ENCODE data around the gene MBNL1. TPM values are rescaled to one million over a fixed set of nuclear protein-coding genes. Genes with fewer than 3 reads are reported as not detected.

Gene MBNL1
- polyA plus RNA-seq, 3 donors = 190 to 204 (median 191) TPM

GRCh38 chr3:152458376-152459117 lies 189.8 kb downstream of the MBNL1 start:
- no peaks in the 10 kb centered on the region for H3K9me3 Mint-ChIP-seq
- peaks cover 88% of the 10 kb centered on the region for H4K20me1 ChIP-seq (ENCODE audit: insufficient read depth, low read length)
- no peaks in the 10 kb centered on the region for H3K27me3 Mint-ChIP-seq (ENCODE audit: low read depth in 3 of 3)
- H3K79me2 ChIP-seq (ENCODE audit: insufficient read depth, low read length) = peaks cover 46% of the 10 kb centered on the region
- no peak overlapping the region for H2AFZ ChIP-seq (ENCODE audit: insufficient read depth, low read depth, low read length, poor library complexity, severe bottlenecking)
- no peak overlapping the region for H3K4me2 ChIP-seq (replicated peaks; ENCODE audit: extremely low read depth, low read length, poor library complexity, severe bottlenecking)
- WGBS (ENCODE audit: insufficient coverage) = 100% methylated on average over 1 of the region's 5 CpGs
- peaks cover 87 to 92% of the 10 kb centered on the region in 2 donors for H3K36me3 ChIP-seq (replicated peaks in 1 of 2; ENCODE audit: control insufficient read depth in 1 of 2, insufficient read depth in 2 of 2, low read length in 2 of 2)
- intact Hi-C loops (cut with micrococcal nuclease) = no loop called here
- H3K4me1 ChIP-seq (ENCODE audit: control insufficient read depth in 1 of 2, insufficient read depth in 2 of 2, low read length in 2 of 2) = peaks cover 0 to 2% of the 10 kb centered on the region in 2 donors
- TF ChIP-seq, protein P1, sequence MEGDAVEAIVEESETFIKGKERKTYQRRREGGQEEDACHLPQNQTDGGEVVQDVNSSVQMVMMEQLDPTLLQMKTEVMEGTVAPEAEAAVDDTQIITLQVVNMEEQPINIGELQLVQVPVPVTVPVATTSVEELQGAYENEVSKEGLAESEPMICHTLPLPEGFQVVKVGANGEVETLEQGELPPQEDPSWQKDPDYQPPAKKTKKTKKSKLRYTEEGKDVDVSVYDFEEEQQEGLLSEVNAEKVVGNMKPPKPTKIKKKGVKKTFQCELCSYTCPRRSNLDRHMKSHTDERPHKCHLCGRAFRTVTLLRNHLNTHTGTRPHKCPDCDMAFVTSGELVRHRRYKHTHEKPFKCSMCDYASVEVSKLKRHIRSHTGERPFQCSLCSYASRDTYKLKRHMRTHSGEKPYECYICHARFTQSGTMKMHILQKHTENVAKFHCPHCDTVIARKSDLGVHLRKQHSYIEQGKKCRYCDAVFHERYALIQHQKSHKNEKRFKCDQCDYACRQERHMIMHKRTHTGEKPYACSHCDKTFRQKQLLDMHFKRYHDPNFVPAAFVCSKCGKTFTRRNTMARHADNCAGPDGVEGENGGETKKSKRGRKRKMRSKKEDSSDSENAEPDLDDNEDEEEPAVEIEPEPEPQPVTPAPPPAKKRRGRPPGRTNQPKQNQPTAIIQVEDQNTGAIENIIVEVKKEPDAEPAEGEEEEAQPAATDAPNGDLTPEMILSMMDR (IDR thresholded peaks at IDR 0.05) = no peak
- H3K9ac ChIP-seq (ENCODE audit: insufficient read depth, low read length, poor library complexity, severe bottlenecking) = no peak overlapping the region
- no peak overlapping the region for H3K4me3 ChIP-seq (replicated peaks in 1 of 3; ENCODE audit: low read depth in 2 of 3, low read length in 3 of 3)
- peak overlapping the region in 1 of 2 donors; percentile 28 for H3K27ac ChIP-seq (ENCODE audit: low read depth in 1 of 2, low read length in 2 of 2)
- H3K27ac Mint-ChIP-seq = peak overlapping the region in 3 of 7 donors; percentile 24 to 80 (median 41)
- H3K4me3 Mint-ChIP-seq = no peak overlapping the region
- H3K27me3 ChIP-seq (ENCODE audit: control insufficient read depth in 2 of 2, insufficient read depth in 2 of 2, low read length in 2 of 2) = no peaks in the 10 kb centered on the region
- H3K4me1 Mint-ChIP-seq = peaks cover 12% of the 10 kb centered on the region
- H3K9me3 ChIP-seq (replicated peaks in 1 of 2; ENCODE audit: control insufficient read depth in 1 of 2, insufficient read depth in 1 of 2, low read length in 2 of 2) = no peaks in the 10 kb centered on the region
- no peak for DNase-seq
- H3K36me3 Mint-ChIP-seq = peaks cover 53 to 68% of the 10 kb centered on the region in 2 donors

DNA sequence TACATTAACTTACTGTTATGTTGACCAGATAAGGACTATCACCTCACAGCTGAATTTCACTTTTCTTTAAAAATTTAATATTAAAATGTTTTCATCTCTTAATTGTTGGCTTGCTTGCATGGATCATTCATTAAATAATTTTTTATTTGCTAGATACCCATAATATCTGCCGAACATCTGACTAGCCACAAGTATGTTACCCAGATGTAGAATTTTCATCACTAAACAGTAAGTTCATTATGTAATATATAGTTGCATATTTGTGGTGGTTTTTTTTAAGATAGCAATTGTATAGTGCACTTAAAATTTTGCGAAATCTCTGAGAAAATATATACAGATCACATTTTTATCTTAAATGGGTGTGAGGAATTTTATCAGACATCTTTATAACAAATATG lies 190.4 kb downstream of the MBNL1 start:
- WGBS (ENCODE audit: insufficient coverage) = no CpG with 5 or more reads among the region's 2 CpGs
- no peak overlapping the region for H2AFZ ChIP-seq (ENCODE audit: insufficient read depth, low read depth, low read length, poor library complexity, severe bottlenecking)
- no peaks in the 10 kb centered on the region for H3K27me3 Mint-ChIP-seq (ENCODE audit: low read depth in 3 of 3)
- H3K36me3 ChIP-seq (replicated peaks in 1 of 2; ENCODE audit: control insufficient read depth in 1 of 2, insufficient read depth in 2 of 2, low read length in 2 of 2) = peaks cover 86 to 93% of the 10 kb centered on the region in 2 donors
- H3K4me1 ChIP-seq (ENCODE audit: control insufficient read depth in 1 of 2, insufficient read depth in 2 of 2, low read length in 2 of 2) = peaks cover 0 to 2% of the 10 kb centered on the region in 2 donors
- H3K27me3 ChIP-seq (ENCODE audit: control insufficient read depth in 2 of 2, insufficient read depth in 2 of 2, low read length in 2 of 2) = no peaks in the 10 kb centered on the region
- TF ChIP-seq, protein P1 (IDR thresholded peaks at IDR 0.05) = no peak
- no peak overlapping the region for H3K27ac ChIP-seq (ENCODE audit: low read depth in 1 of 2, low read length in 2 of 2)
- no peaks in the 10 kb centered on the region for H3K9me3 ChIP-seq (replicated peaks in 1 of 2; ENCODE audit: control insufficient read depth in 1 of 2, insufficient read depth in 1 of 2, low read length in 2 of 2)
- H4K20me1 ChIP-seq (ENCODE audit: insufficient read depth, low read length) = peaks cover 86% of the 10 kb centered on the region
- no peak overlapping the region for H3K4me3 Mint-ChIP-seq
- DNase-seq = no peak
- H3K9me3 Mint-ChIP-seq = no peaks in the 10 kb centered on the region
- H3K4me1 Mint-ChIP-seq = peaks cover 12% of the 10 kb centered on the region
- peaks cover 40% of the 10 kb centered on the region for H3K79me2 ChIP-seq (ENCODE audit: insufficient read depth, low read length)
- no peak overlapping the region for H3K4me3 ChIP-seq (replicated peaks in 1 of 3; ENCODE audit: low read depth in 2 of 3, low read length in 3 of 3)
- no peak overlapping the region for H3K4me2 ChIP-seq (replicated peaks; ENCODE audit: extremely low read depth, low read length, poor library complexity, severe bottlenecking)
- intact Hi-C loops (cut with micrococcal nuclease) = no loop called here
- no peak overlapping the region for H3K27ac Mint-ChIP-seq
- peaks cover 53 to 71% of the 10 kb centered on the region in 2 donors for H3K36me3 Mint-ChIP-seq
- no peak overlapping the region for H3K9ac ChIP-seq (ENCODE audit: insufficient read depth, low read length, poor library complexity, severe bottlenecking)
